PFSK-1 (cell line): Measurements from ENCODE around the gene MAEA.

Experiments used
- FOXP2 ChIP-seq: optimal IDR thresholded peaks from 2 replicates; pipeline ENCODE3; 2011; ENCODE audit warnings: borderline replicate concordance, control low read depth, inconsistent platforms; ENCODE audit not compliant: insufficient read depth; ENCODE audit errors: extremely low read length, extremely low read depth
- POLR2AphosphoS5 ChIP-seq: IDR thresholded peaks from 2 replicates; pipeline ENCODE4 v1.6.1; 2012; ENCODE audit warnings: low read depth, mild to moderate bottlenecking, control low read depth, low read length, moderate library complexity
- SIN3A ChIP-seq: IDR thresholded peaks from 2 replicates; pipeline ENCODE4 v1.6.1; 2012; ENCODE audit warnings: mild to moderate bottlenecking, low read length, moderate library complexity, borderline replicate concordance; ENCODE audit not compliant: insufficient read depth
- TAF1 ChIP-seq: IDR thresholded peaks from 2 replicates; pipeline ENCODE4 v1.6.1; 2012; ENCODE audit warnings: low read length, control low read depth, borderline replicate concordance; ENCODE audit not compliant: insufficient read depth
- TF ChIP-seq, protein P1 (sequence below), 2 experiments: IDR thresholded peaks; 2 replicates each; pipeline versions ENCODE4 v1.6.1 to v1.8.0; 2011 to 2012; ENCODE audit warnings: low read depth in 2 of 2, low read length in 2 of 2, control low read depth in 1 of 2, inconsistent platforms in 1 of 2, mild to moderate bottlenecking in 1 of 2, moderate library complexity in 1 of 2; ENCODE audit not compliant: insufficient read depth in 1 of 2

The MAEA gene

DNA sequence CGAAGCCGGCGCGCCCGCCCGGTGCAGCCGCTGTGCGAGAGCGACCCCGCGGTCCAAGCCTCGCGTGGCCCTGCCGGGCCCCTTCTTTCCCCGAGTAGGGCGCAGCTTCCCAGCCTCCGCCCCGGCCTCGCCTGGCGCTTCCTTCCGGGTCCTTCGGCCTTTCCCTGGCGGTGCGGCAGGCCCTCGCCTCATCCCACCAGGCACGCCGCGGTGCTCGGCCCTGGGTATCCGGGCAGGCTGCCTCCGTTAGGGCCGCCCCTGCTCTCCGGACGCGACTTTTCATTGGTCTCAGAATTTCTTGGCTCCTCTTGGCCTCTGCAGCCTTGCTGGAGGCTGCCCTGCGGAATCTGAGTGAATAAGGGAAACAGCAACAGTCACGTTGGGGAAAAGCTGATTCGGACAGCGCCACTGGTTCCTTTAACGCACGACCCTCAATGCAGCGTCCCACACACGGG is 57.7 kb downstream of the MAEA start:
- TF ChIP-seq TAF1 (no peak), POLR2AphosphoS5 (peak; percentile 78)
- TF ChIP-seq, protein P1, sequence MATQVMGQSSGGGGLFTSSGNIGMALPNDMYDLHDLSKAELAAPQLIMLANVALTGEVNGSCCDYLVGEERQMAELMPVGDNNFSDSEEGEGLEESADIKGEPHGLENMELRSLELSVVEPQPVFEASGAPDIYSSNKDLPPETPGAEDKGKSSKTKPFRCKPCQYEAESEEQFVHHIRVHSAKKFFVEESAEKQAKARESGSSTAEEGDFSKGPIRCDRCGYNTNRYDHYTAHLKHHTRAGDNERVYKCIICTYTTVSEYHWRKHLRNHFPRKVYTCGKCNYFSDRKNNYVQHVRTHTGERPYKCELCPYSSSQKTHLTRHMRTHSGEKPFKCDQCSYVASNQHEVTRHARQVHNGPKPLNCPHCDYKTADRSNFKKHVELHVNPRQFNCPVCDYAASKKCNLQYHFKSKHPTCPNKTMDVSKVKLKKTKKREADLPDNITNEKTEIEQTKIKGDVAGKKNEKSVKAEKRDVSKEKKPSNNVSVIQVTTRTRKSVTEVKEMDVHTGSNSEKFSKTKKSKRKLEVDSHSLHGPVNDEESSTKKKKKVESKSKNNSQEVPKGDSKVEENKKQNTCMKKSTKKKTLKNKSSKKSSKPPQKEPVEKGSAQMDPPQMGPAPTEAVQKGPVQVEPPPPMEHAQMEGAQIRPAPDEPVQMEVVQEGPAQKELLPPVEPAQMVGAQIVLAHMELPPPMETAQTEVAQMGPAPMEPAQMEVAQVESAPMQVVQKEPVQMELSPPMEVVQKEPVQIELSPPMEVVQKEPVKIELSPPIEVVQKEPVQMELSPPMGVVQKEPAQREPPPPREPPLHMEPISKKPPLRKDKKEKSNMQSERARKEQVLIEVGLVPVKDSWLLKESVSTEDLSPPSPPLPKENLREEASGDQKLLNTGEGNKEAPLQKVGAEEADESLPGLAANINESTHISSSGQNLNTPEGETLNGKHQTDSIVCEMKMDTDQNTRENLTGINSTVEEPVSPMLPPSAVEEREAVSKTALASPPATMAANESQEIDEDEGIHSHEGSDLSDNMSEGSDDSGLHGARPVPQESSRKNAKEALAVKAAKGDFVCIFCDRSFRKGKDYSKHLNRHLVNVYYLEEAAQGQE (IDR thresholded peaks at IDR 0.05; ENCODE audit: insufficient read depth in 1 of 2, low read depth in 2 of 2, low read length in 2 of 2): no peak; a peak in 1 of 4 replicates

DNA sequence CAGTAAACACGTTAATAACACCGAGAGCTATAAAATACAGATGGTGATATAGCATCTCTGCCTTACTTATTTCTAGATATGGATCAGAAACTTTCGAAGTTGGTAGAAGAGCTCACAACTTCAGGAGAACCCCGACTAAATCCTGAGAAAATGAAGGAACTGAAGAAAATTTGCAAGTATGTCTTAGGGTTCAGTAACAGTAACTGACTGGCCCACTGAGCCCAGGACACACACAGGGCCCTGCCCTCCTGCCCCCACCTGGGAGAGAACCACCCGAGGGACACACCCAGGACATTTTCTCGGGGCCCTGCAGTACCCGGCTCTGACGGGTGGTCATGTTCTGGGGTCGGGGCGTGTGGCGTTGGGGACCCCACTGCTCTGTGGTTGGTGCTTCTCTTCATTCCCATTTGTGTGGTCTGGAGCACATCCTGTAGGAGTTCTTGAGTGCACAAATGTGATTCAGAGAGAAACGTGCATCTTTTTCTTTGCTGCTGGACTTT is 58.4 kb downstream of the MAEA start:
- no peak for TF ChIP-seq POLR2AphosphoS5
- TF ChIP-seq SIN3A: no peak
- TF ChIP-seq, protein P1 (IDR thresholded peaks at IDR 0.05; ENCODE audit: insufficient read depth in 1 of 2, low read depth in 2 of 2, low read length in 2 of 2): no peak
- TF ChIP-seq TAF1: no peak
- TF ChIP-seq FOXP2: no peak

DNA sequence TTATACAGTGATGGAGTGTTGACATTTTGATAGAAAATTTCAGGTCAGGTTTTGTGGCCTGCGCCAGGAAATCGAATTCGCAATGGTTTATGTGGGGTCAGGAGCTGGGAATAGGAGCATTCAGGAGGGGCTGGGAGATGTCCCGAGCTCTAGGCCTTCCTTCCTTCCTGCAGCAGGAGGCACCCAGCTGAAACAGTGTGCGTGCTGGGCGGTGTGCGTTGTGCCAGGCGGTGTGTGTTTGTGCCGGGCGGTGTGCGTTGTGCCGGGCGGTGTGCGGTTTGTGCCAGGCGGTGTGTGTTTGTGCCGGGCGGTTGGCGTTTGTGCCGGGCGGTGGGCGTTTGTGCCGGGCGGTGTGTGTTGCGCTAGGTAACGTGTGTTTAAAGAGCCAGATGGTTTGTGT is 59.1 kb downstream of the MAEA start:
- TF ChIP-seq, protein P1 (IDR thresholded peaks at IDR 0.05; ENCODE audit: insufficient read depth in 1 of 2, low read depth in 2 of 2, low read length in 2 of 2): no peak
- TF ChIP-seq SIN3A: no peak
- no peak for TF ChIP-seq POLR2AphosphoS5
- TF ChIP-seq FOXP2: no peak
- TF ChIP-seq TAF1: no peak

DNA sequence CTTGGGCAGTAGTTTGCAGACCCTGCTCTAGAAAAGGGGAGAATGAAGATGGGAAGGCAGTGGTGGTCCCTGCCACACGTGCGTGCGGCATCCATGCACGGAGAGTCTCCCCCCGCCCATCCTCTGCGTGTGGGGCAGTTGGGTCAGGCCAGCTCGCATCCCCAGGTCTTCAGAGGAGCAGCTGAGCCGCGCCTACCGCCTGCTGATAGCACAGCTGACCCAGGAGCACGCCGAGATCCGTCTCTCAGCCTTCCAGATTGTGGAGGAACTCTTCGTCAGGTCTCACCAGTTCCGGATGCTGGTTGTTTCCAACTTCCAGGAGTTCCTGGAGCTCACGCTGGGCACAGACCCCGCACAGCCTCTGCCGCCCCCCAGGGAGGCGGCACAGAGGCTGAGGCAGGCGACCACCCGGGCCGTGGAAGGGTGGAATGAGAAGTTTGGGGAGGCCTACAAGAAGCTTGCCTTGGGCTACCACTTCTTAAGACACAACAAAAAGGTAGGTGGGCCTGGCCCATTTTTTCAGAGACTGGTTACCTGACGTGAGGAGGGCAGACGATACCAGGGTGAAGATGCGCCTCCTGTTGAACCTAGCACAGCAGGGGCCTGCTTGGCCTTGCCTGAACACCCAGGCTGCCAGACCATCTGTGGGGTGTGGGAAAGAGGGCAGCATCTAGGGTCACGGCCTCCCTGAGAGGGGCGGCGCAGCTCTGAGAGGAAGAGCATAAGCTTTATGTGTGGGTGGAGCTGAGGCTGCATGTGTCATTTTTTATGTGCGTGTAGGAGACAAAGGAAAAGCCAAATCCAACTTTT is 59.9 kb downstream of the MAEA start:
- TF ChIP-seq SIN3A (no peak), TAF1 (no peak), POLR2AphosphoS5 (no peak), FOXP2 (no peak)
- TF ChIP-seq, protein P1 (IDR thresholded peaks at IDR 0.05; ENCODE audit: insufficient read depth in 1 of 2, low read depth in 2 of 2, low read length in 2 of 2): no peak

DNA sequence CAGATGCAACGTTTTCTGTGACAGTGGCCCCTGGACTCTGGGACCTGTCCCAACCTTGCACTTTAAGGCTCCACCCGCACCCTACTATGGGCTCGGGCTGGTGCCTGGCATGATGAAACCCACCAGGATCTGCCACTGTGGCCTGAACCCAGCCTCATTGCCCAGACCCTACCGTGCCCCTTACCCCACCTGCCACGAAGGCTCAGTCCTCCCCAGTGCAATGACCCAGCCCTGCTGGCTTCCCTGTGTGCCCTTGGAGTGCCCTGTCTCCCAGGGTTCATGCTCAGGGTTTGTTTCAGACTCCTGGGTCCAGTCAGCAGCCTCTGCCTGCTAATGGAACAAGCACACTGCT is 60.5 kb downstream of the MAEA start:
- TF ChIP-seq SIN3A (no peak), POLR2AphosphoS5 (no peak), FOXP2 (no peak), TAF1 (no peak)
- TF ChIP-seq, protein P1 (IDR thresholded peaks at IDR 0.05; ENCODE audit: insufficient read depth in 1 of 2, low read depth in 2 of 2, low read length in 2 of 2): no peak
